ENCODE results near the gene KIFC3. TPM values are rescaled to one million over a fixed set of nuclear protein-coding genes. Genes with fewer than 3 reads are reported as not detected.
"Not testable (repeated sequence)": the region's sequence is repeated elsewhere in the genome, so short reads cannot be mapped to it uniquely, and the experiment has no call there.

KIFC3 gene
- total RNA-seq, 1 donor = 40.5 TPM

GRCh38 chr16:57747091-57747490 lies 55.2 kb downstream of the KIFC3 start:
- Histone ChIP-seq H2AFZ (ENCODE audit: low read length) (no peak overlapping the region), H3K27me3 (ENCODE audit: insufficient read depth, low read length) (no peaks in the 10 kb centered on the region), H3K9me3 (ENCODE audit: low read depth, low read length) (no peaks in the 10 kb centered on the region), H3K36me3 (ENCODE audit: insufficient read depth, low read length) (peaks cover 6% of the 10 kb centered on the region), H4K20me1 (ENCODE audit: insufficient read depth, low read length) (no peaks in the 10 kb centered on the region), H3K4me3 (ENCODE audit: insufficient read depth, low read length) (no peak overlapping the region), H3K27ac (ENCODE audit: low read depth, low read length) (no peak overlapping the region), H3K79me2 (ENCODE audit: insufficient read depth, low read length) (no peaks in the 10 kb centered on the region), H3K4me2 (ENCODE audit: insufficient read depth, low read length) (no peak overlapping the region), H3K4me1 (ENCODE audit: insufficient read depth, low read length) (no peaks in the 10 kb centered on the region)
- peak; percentile 62 for DNase-seq (ENCODE audit: insufficient read length, low spot score, missing footprints)
- no peak for TF ChIP-seq CTCF (IDR thresholded peaks at IDR 0.05; ENCODE audit: extremely low read depth, low read depth, low read length)

GRCh38 chr16:57746316-57746715 lies 56.0 kb downstream of the KIFC3 start:
- not testable (repeated sequence) for H3K79me2 ChIP-seq (ENCODE audit: insufficient read depth, low read length); H2AFZ ChIP-seq (ENCODE audit: low read length); H3K27me3 ChIP-seq (ENCODE audit: insufficient read depth, low read length); H3K4me1 ChIP-seq (ENCODE audit: insufficient read depth, low read length); H3K4me2 ChIP-seq (ENCODE audit: insufficient read depth, low read length); H3K9me3 ChIP-seq (ENCODE audit: low read depth, low read length); H3K4me3 ChIP-seq (ENCODE audit: insufficient read depth, low read length); H3K27ac ChIP-seq (ENCODE audit: low read depth, low read length); H4K20me1 ChIP-seq (ENCODE audit: insufficient read depth, low read length); H3K36me3 ChIP-seq (ENCODE audit: insufficient read depth, low read length)
- peak; percentile 50 for DNase-seq (ENCODE audit: insufficient read length, low spot score, missing footprints)

GRCh38 chr16:57745768-57746167 lies 56.5 kb downstream of the KIFC3 start:
- TF ChIP-seq CTCF (IDR thresholded peaks at IDR 0.05; ENCODE audit: extremely low read depth, low read depth, low read length) = no peak

GRCh38 chr16:57744642-57744903 lies 57.7 kb downstream of the KIFC3 start:
- Histone ChIP-seq H3K4me2 (ENCODE audit: insufficient read depth, low read length) (no peak overlapping the region), H3K4me1 (ENCODE audit: insufficient read depth, low read length) (no peaks in the 10 kb centered on the region), H3K36me3 (ENCODE audit: insufficient read depth, low read length) (peaks cover 6% of the 10 kb centered on the region), H3K27me3 (ENCODE audit: insufficient read depth, low read length) (no peaks in the 10 kb centered on the region), H3K9me3 (ENCODE audit: low read depth, low read length) (no peaks in the 10 kb centered on the region), H3K4me3 (ENCODE audit: insufficient read depth, low read length) (no peak overlapping the region), H3K79me2 (ENCODE audit: insufficient read depth, low read length) (no peaks in the 10 kb centered on the region), H3K27ac (ENCODE audit: low read depth, low read length) (no peak overlapping the region), H4K20me1 (ENCODE audit: insufficient read depth, low read length) (no peaks in the 10 kb centered on the region), H2AFZ (ENCODE audit: low read length) (no peak overlapping the region)
- DNase-seq (ENCODE audit: insufficient read length, low spot score, missing footprints) = no peak
- TF ChIP-seq CTCF (IDR thresholded peaks at IDR 0.05; ENCODE audit: extremely low read depth, low read depth, low read length) = no peak

More at GRCh38 chr16:57745768-57746167, 56.5 kb downstream of the KIFC3 start:
- Histone ChIP-seq H3K9me3 (ENCODE audit: low read depth, low read length) (no peaks in the 10 kb centered on the region), H2AFZ (ENCODE audit: low read length) (no peak overlapping the region), H3K4me2 (ENCODE audit: insufficient read depth, low read length) (no peak overlapping the region), H3K36me3 (ENCODE audit: insufficient read depth, low read length) (peaks cover 6% of the 10 kb centered on the region), H3K27me3 (ENCODE audit: insufficient read depth, low read length) (no peaks in the 10 kb centered on the region), H3K79me2 (ENCODE audit: insufficient read depth, low read length) (no peaks in the 10 kb centered on the region), H3K4me3 (ENCODE audit: insufficient read depth, low read length) (no peak overlapping the region), H3K4me1 (ENCODE audit: insufficient read depth, low read length) (no peaks in the 10 kb centered on the region), H4K20me1 (ENCODE audit: insufficient read depth, low read length) (no peaks in the 10 kb centered on the region), H3K27ac (ENCODE audit: low read depth, low read length) (no peak overlapping the region)
- DNase-seq (ENCODE audit: insufficient read length, low spot score, missing footprints) = peak; percentile 49

All from osteoblast (primary cell).